ENCODE measurements around the gene ABRACL.

ABRACL gene

GRCh38 chr6:139068846-139069245 is 40.3 kb downstream of the ABRACL start:
- Histone ChIP-seq H3K27me3 (ENCODE audit: control insufficient read depth in 5 of 5, insufficient read depth in 4 of 5, low read length in 5 of 5) (no peaks in the 10 kb centered on the region), H3K9ac (ENCODE audit: low read length in 5 of 5) (no peak overlapping the region), H3K27ac (ENCODE audit: low read depth, low read length) (no peak overlapping the region), H3K4me1 (ENCODE audit: control insufficient read depth in 5 of 5, insufficient read depth in 5 of 5, low read length in 5 of 5) (no peaks in the 10 kb centered on the region), H3K4me3 (ENCODE audit: low read depth in 1 of 5, low read length in 5 of 5) (no peak overlapping the region), H3K9me3 (ENCODE audit: control insufficient read depth in 5 of 5, low read length in 5 of 5) (no peaks in the 10 kb centered on the region), H3K36me3 (ENCODE audit: control insufficient read depth in 5 of 5, insufficient read depth in 5 of 5, low read length in 5 of 5) (no peaks in the 10 kb centered on the region)

GRCh38 chr6:139073118-139073517 is 44.6 kb downstream of the ABRACL start:
- H3K4me1 ChIP-seq (ENCODE audit: control insufficient read depth in 5 of 5, insufficient read depth in 5 of 5, low read length in 5 of 5): peaks cover 0 to 5% (median 0%) of the 10 kb centered on the region in 5 donors
- H3K27ac ChIP-seq (ENCODE audit: low read depth, low read length): no peak overlapping the region
- no peaks in the 10 kb centered on the region for H3K27me3 ChIP-seq (ENCODE audit: control insufficient read depth in 5 of 5, insufficient read depth in 4 of 5, low read length in 5 of 5)
- no peaks in the 10 kb centered on the region for H3K9me3 ChIP-seq (ENCODE audit: control insufficient read depth in 5 of 5, low read length in 5 of 5)
- H3K4me3 ChIP-seq (ENCODE audit: low read depth in 1 of 5, low read length in 5 of 5): no peak overlapping the region
- H3K9ac ChIP-seq (ENCODE audit: low read length in 5 of 5): no peak overlapping the region
- H3K36me3 ChIP-seq (ENCODE audit: control insufficient read depth in 5 of 5, insufficient read depth in 5 of 5, low read length in 5 of 5): no peaks in the 10 kb centered on the region

GRCh38 chr6:139079018-139079417 is 50.5 kb downstream of the ABRACL start:
- no peak overlapping the region for H3K4me3 ChIP-seq (ENCODE audit: low read depth in 1 of 5, low read length in 5 of 5)
- H3K27ac ChIP-seq (ENCODE audit: low read depth, low read length): no peak overlapping the region
- H3K27me3 ChIP-seq (ENCODE audit: control insufficient read depth in 5 of 5, insufficient read depth in 4 of 5, low read length in 5 of 5): no peaks in the 10 kb centered on the region
- H3K9ac ChIP-seq (ENCODE audit: low read length in 5 of 5): no peak overlapping the region
- H3K9me3 ChIP-seq (ENCODE audit: control insufficient read depth in 5 of 5, low read length in 5 of 5): no peaks in the 10 kb centered on the region
- H3K4me1 ChIP-seq (ENCODE audit: control insufficient read depth in 5 of 5, insufficient read depth in 5 of 5, low read length in 5 of 5): peaks cover 0 to 16% (median 7%) of the 10 kb centered on the region in 5 donors
- H3K36me3 ChIP-seq (ENCODE audit: control insufficient read depth in 5 of 5, insufficient read depth in 5 of 5, low read length in 5 of 5): no peaks in the 10 kb centered on the region

- Histone ChIP-seq H3K4me1 (ENCODE audit: control insufficient read depth in 5 of 5, insufficient read depth in 5 of 5, low read length in 5 of 5) (peaks cover 0 to 16% (median 7%) of the 10 kb centered on the region in 5 donors), H3K4me3 (ENCODE audit: low read depth in 1 of 5, low read length in 5 of 5) (no peak overlapping the region), H3K9ac (ENCODE audit: low read length in 5 of 5) (no peak overlapping the region), H3K27me3 (ENCODE audit: control insufficient read depth in 5 of 5, insufficient read depth in 4 of 5, low read length in 5 of 5) (no peaks in the 10 kb centered on the region), H3K9me3 (ENCODE audit: control insufficient read depth in 5 of 5, low read length in 5 of 5) (no peaks in the 10 kb centered on the region), H3K36me3 (ENCODE audit: control insufficient read depth in 5 of 5, insufficient read depth in 5 of 5, low read length in 5 of 5) (no peaks in the 10 kb centered on the region), H3K27ac (ENCODE audit: low read depth, low read length) (no peak overlapping the region)
Observed at GRCh38 chr6:139080255-139080920, 51.8 kb downstream of the ABRACL start.

GRCh38 chr6:139081471-139081870 is 52.9 kb downstream of the ABRACL start:
- H3K27me3 ChIP-seq (ENCODE audit: control insufficient read depth in 5 of 5, insufficient read depth in 4 of 5, low read length in 5 of 5): no peaks in the 10 kb centered on the region
- no peak overlapping the region for H3K27ac ChIP-seq (ENCODE audit: low read depth, low read length)
- no peaks in the 10 kb centered on the region for H3K9me3 ChIP-seq (ENCODE audit: control insufficient read depth in 5 of 5, low read length in 5 of 5)
- peaks cover 0 to 16% (median 7%) of the 10 kb centered on the region in 5 donors for H3K4me1 ChIP-seq (ENCODE audit: control insufficient read depth in 5 of 5, insufficient read depth in 5 of 5, low read length in 5 of 5)
- no peak overlapping the region for H3K4me3 ChIP-seq (ENCODE audit: low read depth in 1 of 5, low read length in 5 of 5)
- H3K36me3 ChIP-seq (ENCODE audit: control insufficient read depth in 5 of 5, insufficient read depth in 5 of 5, low read length in 5 of 5): no peaks in the 10 kb centered on the region
- H3K9ac ChIP-seq (ENCODE audit: low read length in 5 of 5): no peak overlapping the region

GRCh38 chr6:139082370-139082769 is 53.8 kb downstream of the ABRACL start:
- no peaks in the 10 kb centered on the region for H3K36me3 ChIP-seq (ENCODE audit: control insufficient read depth in 5 of 5, insufficient read depth in 5 of 5, low read length in 5 of 5)
- H3K4me1 ChIP-seq (ENCODE audit: control insufficient read depth in 5 of 5, insufficient read depth in 5 of 5, low read length in 5 of 5): peaks cover 0 to 11% (median 7%) of the 10 kb centered on the region in 5 donors
- H3K9me3 ChIP-seq (ENCODE audit: control insufficient read depth in 5 of 5, low read length in 5 of 5): no peaks in the 10 kb centered on the region
- no peak overlapping the region for H3K27ac ChIP-seq (ENCODE audit: low read depth, low read length)
- H3K9ac ChIP-seq (ENCODE audit: low read length in 5 of 5): no peak overlapping the region
- no peaks in the 10 kb centered on the region for H3K27me3 ChIP-seq (ENCODE audit: control insufficient read depth in 5 of 5, insufficient read depth in 4 of 5, low read length in 5 of 5)
- H3K4me3 ChIP-seq (ENCODE audit: low read depth in 1 of 5, low read length in 5 of 5): no peak overlapping the region

GRCh38 chr6:139091826-139092225 is 63.3 kb downstream of the ABRACL start:
- no peak overlapping the region for H3K9ac ChIP-seq (ENCODE audit: low read length in 5 of 5)
- no peaks in the 10 kb centered on the region for H3K27me3 ChIP-seq (ENCODE audit: control insufficient read depth in 5 of 5, insufficient read depth in 4 of 5, low read length in 5 of 5)
- H3K9me3 ChIP-seq (ENCODE audit: control insufficient read depth in 5 of 5, low read length in 5 of 5): no peaks in the 10 kb centered on the region
- no peaks in the 10 kb centered on the region for H3K36me3 ChIP-seq (ENCODE audit: control insufficient read depth in 5 of 5, insufficient read depth in 5 of 5, low read length in 5 of 5)
- no peaks in the 10 kb centered on the region for H3K4me1 ChIP-seq (ENCODE audit: control insufficient read depth in 5 of 5, insufficient read depth in 5 of 5, low read length in 5 of 5)
- no peak overlapping the region for H3K27ac ChIP-seq (ENCODE audit: low read depth, low read length)
- H3K4me3 ChIP-seq (ENCODE audit: low read depth in 1 of 5, low read length in 5 of 5): no peak overlapping the region
